Measurements from ENCODE around the gene ATG10. TPM values are rescaled to one million over a fixed set of nuclear protein-coding genes. Genes with fewer than 3 reads are reported as not detected.
"Not testable (repeated sequence)": the region's sequence is repeated elsewhere in the genome, so short reads cannot be mapped to it uniquely, and the experiment has no call there.

Gene ATG10
- polyA plus RNA-seq, 4 donors: 3.5 to 7.8 (median 5.5) TPM

DNA sequence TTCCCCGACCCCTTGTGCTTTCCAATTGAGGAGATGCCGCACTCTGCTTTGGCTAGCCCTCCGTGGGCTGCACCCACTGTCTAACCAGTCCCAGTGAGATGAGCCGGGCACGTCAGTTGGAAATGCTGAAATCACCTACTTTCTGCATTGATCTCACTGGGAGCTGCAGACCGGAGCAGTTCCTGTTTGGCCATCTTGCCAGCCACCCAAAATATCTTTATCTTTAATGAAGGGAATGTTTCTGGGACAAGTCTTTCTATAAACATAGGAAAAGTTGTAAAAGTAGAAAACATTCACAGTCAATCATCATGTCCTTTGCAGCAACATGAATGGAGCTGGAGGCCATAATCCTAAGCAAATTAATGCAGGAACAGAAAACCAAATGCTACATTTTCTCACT, 158.8 kb downstream of the ATG10 start:
- Histone ChIP-seq H3K27me3 (ENCODE audit: control insufficient read depth in 3 of 3, insufficient read depth in 3 of 3, low read length in 3 of 3) (no peaks in the 10 kb centered on the region), H3K36me3 (ENCODE audit: control insufficient read depth in 3 of 3, insufficient read depth in 2 of 3, low read depth in 1 of 3, low read length in 3 of 3) (peaks cover 0 to 2% (median 0%) of the 10 kb centered on the region in 3 donors), H3K9me3 (ENCODE audit: control insufficient read depth in 2 of 2, insufficient read depth in 1 of 2, low read depth in 1 of 2, low read length in 1 of 2) (peaks cover 0 to 2% of the 10 kb centered on the region in 2 donors), H3K4me1 (ENCODE audit: control insufficient read depth in 3 of 3, insufficient read depth in 2 of 3, low read depth in 1 of 3, low read length in 2 of 3) (no peaks in the 10 kb centered on the region), H3K27ac (ENCODE audit: low read depth in 1 of 3, low read length in 2 of 3) (no peak overlapping the region), H3K4me3 (ENCODE audit: low read depth in 1 of 3, low read length in 3 of 3) (no peak overlapping the region)
- no peak for DNase-seq
- 93 to 96% (median 95%) methylated on average over 6 of the region's 6 CpGs for WGBS, 3 donors
- no peak for FAIRE-seq

DNA sequence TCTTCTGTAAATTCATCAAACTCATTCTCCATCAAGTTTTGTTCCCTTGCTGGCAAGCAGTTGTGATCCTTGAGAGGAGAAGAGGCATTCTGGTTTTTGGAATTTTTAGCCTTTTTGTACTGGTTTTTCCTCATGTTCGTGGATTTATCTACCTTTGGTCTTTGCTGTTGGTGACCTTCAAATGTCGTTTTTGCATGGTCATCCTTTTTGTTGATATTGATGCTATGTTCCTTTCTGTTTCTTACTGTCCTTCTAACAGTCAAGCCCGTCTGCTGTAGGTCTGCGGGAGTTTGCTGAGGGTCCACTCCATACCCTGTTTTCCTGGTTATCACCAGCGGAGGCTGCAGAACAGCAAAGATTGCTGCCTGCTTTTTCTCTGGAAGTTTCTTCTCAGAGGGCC, 165.4 kb downstream of the ATG10 start:
- peaks cover 0 to 11% (median 0%) of the 10 kb centered on the region in 3 donors for H3K36me3 ChIP-seq (ENCODE audit: control insufficient read depth in 3 of 3, insufficient read depth in 2 of 3, low read depth in 1 of 3, low read length in 3 of 3)
- H3K4me3 ChIP-seq (ENCODE audit: low read depth in 1 of 3, low read length in 3 of 3): no peak overlapping the region
- peaks cover 2 to 15% of the 10 kb centered on the region in 2 donors for H3K9me3 ChIP-seq (ENCODE audit: control insufficient read depth in 2 of 2, insufficient read depth in 1 of 2, low read depth in 1 of 2, low read length in 1 of 2)
- no peaks in the 10 kb centered on the region for H3K27me3 ChIP-seq (ENCODE audit: control insufficient read depth in 3 of 3, insufficient read depth in 3 of 3, low read length in 3 of 3)
- whole genome bisulfite sequencing, 3 donors: 93 to 99% (median 99%) methylated on average over 5 of the region's 5 CpGs
- no peak overlapping the region for H3K27ac ChIP-seq (ENCODE audit: low read depth in 1 of 3, low read length in 2 of 3)
- DNase-seq: no peak
- no peaks in the 10 kb centered on the region for H3K4me1 ChIP-seq (ENCODE audit: control insufficient read depth in 3 of 3, insufficient read depth in 2 of 3, low read depth in 1 of 3, low read length in 2 of 3)
- FAIRE-seq: no peak

DNA sequence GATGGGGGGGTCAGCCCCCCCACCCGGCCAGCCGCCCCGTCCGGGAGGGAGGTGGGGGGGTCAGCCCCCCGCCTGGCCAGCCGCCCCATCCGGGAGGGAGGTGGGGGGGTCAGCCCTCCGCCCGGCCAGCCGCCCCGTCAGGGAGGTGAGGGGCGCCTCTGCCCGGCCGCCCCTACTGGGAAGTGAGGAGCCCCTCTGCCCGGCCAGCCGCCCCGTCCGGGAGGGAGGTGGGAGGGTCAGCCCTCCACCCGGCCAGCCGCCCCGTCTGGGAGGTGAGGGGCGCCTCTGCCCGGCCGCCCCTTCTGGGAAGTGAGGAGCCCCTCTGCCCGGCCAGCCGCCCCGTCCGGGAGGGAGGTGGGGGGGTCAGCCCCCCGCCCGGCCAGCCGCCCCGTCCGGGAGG, 168.0 kb downstream of the ATG10 start:
- not testable (repeated sequence) for H3K4me1 ChIP-seq (ENCODE audit: control insufficient read depth in 3 of 3, insufficient read depth in 2 of 3, low read depth in 1 of 3, low read length in 2 of 3); H3K27ac ChIP-seq (ENCODE audit: low read depth in 1 of 3, low read length in 2 of 3); H3K27me3 ChIP-seq (ENCODE audit: control insufficient read depth in 3 of 3, insufficient read depth in 3 of 3, low read length in 3 of 3); DNase-seq; H3K4me3 ChIP-seq (ENCODE audit: low read depth in 1 of 3, low read length in 3 of 3); FAIRE-seq
- 96 to 97% methylated on average over 4 to 13 of the region's 33 CpGs; no CpG with 5 or more reads in 1 of the 3 donors for WGBS, 3 donors
- Histone ChIP-seq H3K36me3 (ENCODE audit: control insufficient read depth in 3 of 3, insufficient read depth in 2 of 3, low read depth in 1 of 3, low read length in 3 of 3) (peaks cover 0 to 11% (median 0%) of the 10 kb centered on the region in 3 donors), H3K9me3 (ENCODE audit: control insufficient read depth in 2 of 2, insufficient read depth in 1 of 2, low read depth in 1 of 2, low read length in 1 of 2) (peaks cover 2 to 17% of the 10 kb centered on the region in 2 donors)

DNA sequence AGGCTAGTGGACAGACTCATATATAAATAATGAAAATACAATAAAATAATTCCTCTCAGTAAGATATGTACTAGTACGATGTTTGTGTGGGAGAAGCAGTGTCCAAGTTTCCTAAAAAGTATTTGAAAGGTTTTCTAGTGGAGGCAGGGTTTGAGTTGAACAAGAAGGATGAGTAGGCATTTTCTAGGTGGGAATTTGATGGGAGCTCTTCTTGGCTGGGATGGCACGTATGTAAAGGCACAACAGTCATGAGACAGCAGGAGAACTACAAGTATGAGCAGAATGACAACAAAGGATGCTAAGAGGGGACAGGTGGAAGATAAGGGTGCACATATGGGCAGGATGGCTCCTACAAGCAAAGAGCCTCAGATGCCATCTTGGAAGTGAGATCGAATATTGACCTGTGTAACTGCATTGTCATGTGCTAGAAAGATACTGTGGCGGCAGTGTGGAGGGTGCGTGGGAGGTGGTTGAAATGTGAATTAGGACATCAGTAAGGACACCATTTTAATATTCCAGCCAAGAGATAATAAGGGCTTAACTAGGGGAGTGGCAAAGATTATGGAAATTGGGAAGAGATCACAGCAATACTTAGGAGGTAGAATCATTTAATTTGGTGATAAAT, 170.5 kb downstream of the ATG10 start:
- FAIRE-seq (no peak), DNase-seq (no peak)
- peaks cover 2 to 14% of the 10 kb centered on the region in 2 donors for H3K9me3 ChIP-seq (ENCODE audit: control insufficient read depth in 2 of 2, insufficient read depth in 1 of 2, low read depth in 1 of 2, low read length in 1 of 2)
- WGBS, 3 donors: 97 to 99% (median 99%) methylated on average over 5 of the region's 5 CpGs
- no peak overlapping the region for H3K27ac ChIP-seq (ENCODE audit: low read depth in 1 of 3, low read length in 2 of 3)
- peaks cover 0 to 11% (median 0%) of the 10 kb centered on the region in 3 donors for H3K36me3 ChIP-seq (ENCODE audit: control insufficient read depth in 3 of 3, insufficient read depth in 2 of 3, low read depth in 1 of 3, low read length in 3 of 3)
- H3K4me1 ChIP-seq (ENCODE audit: control insufficient read depth in 3 of 3, insufficient read depth in 2 of 3, low read depth in 1 of 3, low read length in 2 of 3): no peaks in the 10 kb centered on the region
- H3K27me3 ChIP-seq (ENCODE audit: control insufficient read depth in 3 of 3, insufficient read depth in 3 of 3, low read length in 3 of 3): no peaks in the 10 kb centered on the region
- H3K4me3 ChIP-seq (ENCODE audit: low read depth in 1 of 3, low read length in 3 of 3): no peak overlapping the region

DNA sequence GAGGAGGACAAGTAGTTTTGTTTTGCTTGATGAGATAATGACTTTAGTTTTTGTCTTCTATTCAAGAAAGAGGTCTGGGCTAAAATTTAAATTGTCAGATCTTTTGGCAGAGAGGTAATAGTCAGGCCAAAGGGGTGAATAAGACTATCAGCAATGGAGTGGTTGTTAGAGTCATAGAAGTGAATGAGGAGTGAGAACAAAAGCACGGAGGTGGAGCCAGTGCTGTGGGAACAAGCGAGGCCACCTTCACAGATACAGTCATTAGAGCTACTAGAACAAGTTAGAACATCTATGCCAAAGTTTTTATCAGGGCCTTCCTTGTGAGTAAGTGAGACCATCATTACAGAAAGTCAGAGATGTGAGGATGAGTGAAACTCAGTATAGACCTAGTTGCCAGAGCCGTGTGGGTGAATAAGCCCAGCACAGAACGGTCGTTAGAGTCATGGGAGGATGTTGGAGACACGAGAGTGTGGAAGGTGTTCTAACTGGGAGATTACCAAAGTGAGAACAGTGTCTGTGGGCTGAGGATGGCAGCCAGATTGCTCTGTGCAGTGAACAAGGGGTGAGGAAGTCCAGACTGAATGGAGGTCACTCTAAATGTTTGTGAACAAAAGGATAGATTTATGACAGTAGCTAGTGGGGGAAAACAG, 171.2 kb downstream of the ATG10 start:
- DNase-seq: no peak
- Histone ChIP-seq H3K4me1 (ENCODE audit: control insufficient read depth in 3 of 3, insufficient read depth in 2 of 3, low read depth in 1 of 3, low read length in 2 of 3) (no peaks in the 10 kb centered on the region), H3K36me3 (ENCODE audit: control insufficient read depth in 3 of 3, insufficient read depth in 2 of 3, low read depth in 1 of 3, low read length in 3 of 3) (peaks cover 0 to 4% (median 0%) of the 10 kb centered on the region in 3 donors), H3K4me3 (ENCODE audit: low read depth in 1 of 3, low read length in 3 of 3) (no peak overlapping the region), H3K27ac (ENCODE audit: low read depth in 1 of 3, low read length in 2 of 3) (no peak overlapping the region), H3K27me3 (ENCODE audit: control insufficient read depth in 3 of 3, insufficient read depth in 3 of 3, low read length in 3 of 3) (no peaks in the 10 kb centered on the region), H3K9me3 (ENCODE audit: control insufficient read depth in 2 of 2, insufficient read depth in 1 of 2, low read depth in 1 of 2, low read length in 1 of 2) (peaks cover 2 to 7% of the 10 kb centered on the region in 2 donors)
- FAIRE-seq: no peak
- WGBS, 3 donors: 80 to 95% (median 92%) methylated on average over 6 of the region's 6 CpGs

DNA sequence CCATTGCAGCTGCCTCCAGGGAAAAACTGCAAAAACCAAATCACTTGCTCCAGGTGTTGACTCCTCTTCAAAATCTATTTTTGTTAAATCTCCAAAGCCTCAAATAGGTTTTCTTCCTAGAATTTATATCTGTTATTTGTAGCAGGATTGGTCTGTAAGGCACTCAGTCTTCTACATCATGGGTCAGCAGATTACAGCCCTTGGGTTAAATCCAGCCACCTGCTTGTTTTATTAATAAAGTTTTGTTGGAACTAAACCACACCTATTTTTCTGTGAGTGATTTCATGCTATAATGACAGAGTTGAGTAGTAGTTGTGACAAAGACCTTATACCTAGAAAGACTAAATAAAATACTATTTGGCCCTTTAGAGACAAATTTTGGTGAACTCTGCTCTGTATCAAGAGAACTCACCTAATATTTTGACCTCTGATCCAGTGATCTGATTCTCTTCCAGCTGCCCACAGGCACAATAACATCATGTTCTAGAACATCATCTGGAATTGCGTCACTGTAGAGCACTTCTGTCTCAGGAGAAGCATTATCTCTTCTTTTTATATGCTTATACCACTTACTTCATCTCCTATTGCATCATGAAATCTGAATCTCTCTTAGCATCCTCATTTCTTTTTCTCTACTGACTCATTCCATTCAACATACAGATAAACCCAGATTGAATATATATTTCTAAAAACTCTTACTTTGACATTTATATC, 176.2 kb downstream of the ATG10 start:
- Histone ChIP-seq H3K27me3 (ENCODE audit: control insufficient read depth in 3 of 3, insufficient read depth in 3 of 3, low read length in 3 of 3) (no peaks in the 10 kb centered on the region), H3K4me3 (ENCODE audit: low read depth in 1 of 3, low read length in 3 of 3) (no peak overlapping the region), H3K36me3 (ENCODE audit: control insufficient read depth in 3 of 3, insufficient read depth in 2 of 3, low read depth in 1 of 3, low read length in 3 of 3) (no peaks in the 10 kb centered on the region), H3K9me3 (ENCODE audit: control insufficient read depth in 2 of 2, insufficient read depth in 1 of 2, low read depth in 1 of 2, low read length in 1 of 2) (peaks cover 0 to 2% of the 10 kb centered on the region in 2 donors), H3K4me1 (ENCODE audit: control insufficient read depth in 3 of 3, insufficient read depth in 2 of 3, low read depth in 1 of 3, low read length in 2 of 3) (no peaks in the 10 kb centered on the region), H3K27ac (ENCODE audit: low read depth in 1 of 3, low read length in 2 of 3) (no peak overlapping the region)
- WGBS, 3 donors: 88 to 97% (median 90%) methylated on average over 1 of the region's 1 CpG
- DNase-seq: no peak
- FAIRE-seq: no peak

DNA sequence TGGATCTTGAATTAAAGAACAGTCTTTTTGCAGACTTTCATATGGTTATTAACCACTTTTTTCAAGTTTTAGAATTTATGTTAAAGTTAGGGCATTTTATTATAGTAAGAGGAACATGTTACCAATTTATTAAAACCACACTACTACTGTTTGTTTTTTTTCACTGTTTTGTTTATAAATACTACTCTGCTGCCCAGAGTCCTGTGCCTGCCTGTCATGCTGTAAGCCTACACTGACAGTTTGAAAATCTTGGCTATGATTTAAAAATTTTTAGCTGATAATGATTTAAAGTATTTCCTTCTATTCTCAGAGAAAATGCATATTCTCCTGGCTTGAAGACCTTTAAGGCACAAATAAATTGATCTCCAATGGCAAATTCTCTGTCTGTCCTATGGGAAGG, 177.6 kb downstream of the ATG10 start:
- no peak for DNase-seq
- Histone ChIP-seq H3K4me3 (ENCODE audit: low read depth in 1 of 3, low read length in 3 of 3) (no peak overlapping the region), H3K27me3 (ENCODE audit: control insufficient read depth in 3 of 3, insufficient read depth in 3 of 3, low read length in 3 of 3) (no peaks in the 10 kb centered on the region), H3K4me1 (ENCODE audit: control insufficient read depth in 3 of 3, insufficient read depth in 2 of 3, low read depth in 1 of 3, low read length in 2 of 3) (no peaks in the 10 kb centered on the region), H3K27ac (ENCODE audit: low read depth in 1 of 3, low read length in 2 of 3) (no peak overlapping the region), H3K9me3 (ENCODE audit: control insufficient read depth in 2 of 2, insufficient read depth in 1 of 2, low read depth in 1 of 2, low read length in 1 of 2) (no peaks in the 10 kb centered on the region), H3K36me3 (ENCODE audit: control insufficient read depth in 3 of 3, insufficient read depth in 2 of 3, low read depth in 1 of 3, low read length in 3 of 3) (no peaks in the 10 kb centered on the region)
- no peak for FAIRE-seq

DNA sequence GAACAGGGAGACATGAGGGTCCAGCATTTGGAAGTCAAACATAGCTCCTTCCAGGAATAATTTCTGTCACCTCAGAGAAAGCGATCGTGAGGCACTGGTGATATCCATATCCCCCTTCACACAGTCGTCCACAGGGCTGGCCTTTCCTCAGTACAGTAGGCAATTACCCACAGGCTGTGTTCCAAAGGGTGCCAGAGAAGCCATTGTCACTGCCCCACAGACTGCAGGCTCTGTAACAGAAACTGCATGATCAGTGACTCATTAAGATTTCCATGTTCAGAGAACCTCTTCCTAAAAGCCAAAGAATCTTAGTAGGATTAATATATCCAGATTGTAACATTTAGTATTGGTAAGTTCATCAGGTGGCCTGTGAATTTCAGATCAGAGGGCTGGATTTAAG, 178.7 kb downstream of the ATG10 start:
- Histone ChIP-seq H3K4me3 (ENCODE audit: low read depth in 1 of 3, low read length in 3 of 3) (no peak overlapping the region), H3K27ac (ENCODE audit: low read depth in 1 of 3, low read length in 2 of 3) (no peak overlapping the region), H3K4me1 (ENCODE audit: control insufficient read depth in 3 of 3, insufficient read depth in 2 of 3, low read depth in 1 of 3, low read length in 2 of 3) (no peaks in the 10 kb centered on the region), H3K36me3 (ENCODE audit: control insufficient read depth in 3 of 3, insufficient read depth in 2 of 3, low read depth in 1 of 3, low read length in 3 of 3) (no peaks in the 10 kb centered on the region), H3K9me3 (ENCODE audit: control insufficient read depth in 2 of 2, insufficient read depth in 1 of 2, low read depth in 1 of 2, low read length in 1 of 2) (no peaks in the 10 kb centered on the region), H3K27me3 (ENCODE audit: control insufficient read depth in 3 of 3, insufficient read depth in 3 of 3, low read length in 3 of 3) (no peaks in the 10 kb centered on the region)
- FAIRE-seq: no peak
- WGBS, 3 donors: 77 to 88% (median 84%) methylated on average over 3 of the region's 3 CpGs
- DNase-seq: no peak

Data from small intestine (tissue), 7 donors.